HFF-Myc (cell line): ENCODE measurements around the gene CYP46A1.

Experiments used
- DNase-seq: peaks from one replicate; pipeline ENCODE4 v3.0.0-alpha.2; 2011; ENCODE audit warnings: low read depth; ENCODE audit errors: extremely low read depth
- H3K4me3 ChIP-seq: replicated peaks from 2 replicates; pipeline ENCODE4 v1.5.1; 2011; ENCODE audit warnings: low read depth, mild to moderate bottlenecking, control low read depth, low read length
- TF ChIP-seq, protein P1 (sequence below): IDR thresholded peaks from 2 replicates; pipeline ENCODE4 v1.5.1; 2012; ENCODE audit warnings: mild to moderate bottlenecking, low read depth, low read length, control low read depth; ENCODE audit errors: missing control alignments

CYP46A1 gene

DNA sequence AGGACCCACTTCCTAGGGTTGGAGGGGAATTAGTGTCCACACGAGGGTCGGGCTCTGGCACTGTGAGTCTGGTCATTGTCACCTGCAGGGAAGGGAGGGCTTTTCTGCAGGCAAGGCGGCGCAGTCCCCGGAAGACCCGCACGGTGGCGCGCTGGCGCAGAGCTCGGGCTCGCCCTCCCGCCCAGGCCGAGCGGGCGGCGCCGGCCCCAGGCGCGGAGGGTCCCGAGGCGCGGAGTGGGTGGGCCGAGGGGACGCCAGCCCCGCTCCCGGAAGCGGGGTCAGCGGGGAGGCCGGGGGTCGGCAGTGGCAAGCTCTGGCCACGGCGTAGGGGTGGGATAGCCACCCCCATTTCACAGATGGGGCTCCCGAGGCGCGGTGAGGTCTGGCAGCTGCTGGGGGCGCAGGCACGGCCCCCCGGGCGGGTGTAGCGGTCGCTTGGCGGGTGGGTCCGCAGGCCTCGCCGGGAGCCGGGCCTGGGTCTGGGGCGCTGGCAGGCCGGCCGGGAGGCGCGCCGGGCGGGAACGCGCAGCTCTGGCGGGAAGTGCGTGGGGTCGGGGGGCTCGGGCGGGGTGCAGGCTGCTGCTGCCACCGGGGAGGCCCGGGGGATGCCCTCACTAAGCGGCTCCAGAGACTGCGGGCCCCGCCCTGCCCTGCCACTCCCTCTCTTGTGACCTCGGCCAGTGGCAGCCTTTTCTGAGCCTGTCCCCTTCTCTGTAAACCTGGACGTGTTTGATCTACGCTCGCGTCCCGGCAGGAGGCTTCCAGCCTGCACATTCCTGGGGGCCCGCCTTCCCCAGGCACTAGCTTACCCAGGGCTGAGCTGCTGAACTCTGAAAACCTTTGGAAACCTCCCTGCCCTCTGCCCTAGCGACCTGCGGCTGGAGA lies 46.1 kb downstream of the CYP46A1 start:
- peak overlapping the region; percentile 32; the same call in 1 of the 2 replicates for H3K4me3 ChIP-seq
- TF ChIP-seq, protein P1, sequence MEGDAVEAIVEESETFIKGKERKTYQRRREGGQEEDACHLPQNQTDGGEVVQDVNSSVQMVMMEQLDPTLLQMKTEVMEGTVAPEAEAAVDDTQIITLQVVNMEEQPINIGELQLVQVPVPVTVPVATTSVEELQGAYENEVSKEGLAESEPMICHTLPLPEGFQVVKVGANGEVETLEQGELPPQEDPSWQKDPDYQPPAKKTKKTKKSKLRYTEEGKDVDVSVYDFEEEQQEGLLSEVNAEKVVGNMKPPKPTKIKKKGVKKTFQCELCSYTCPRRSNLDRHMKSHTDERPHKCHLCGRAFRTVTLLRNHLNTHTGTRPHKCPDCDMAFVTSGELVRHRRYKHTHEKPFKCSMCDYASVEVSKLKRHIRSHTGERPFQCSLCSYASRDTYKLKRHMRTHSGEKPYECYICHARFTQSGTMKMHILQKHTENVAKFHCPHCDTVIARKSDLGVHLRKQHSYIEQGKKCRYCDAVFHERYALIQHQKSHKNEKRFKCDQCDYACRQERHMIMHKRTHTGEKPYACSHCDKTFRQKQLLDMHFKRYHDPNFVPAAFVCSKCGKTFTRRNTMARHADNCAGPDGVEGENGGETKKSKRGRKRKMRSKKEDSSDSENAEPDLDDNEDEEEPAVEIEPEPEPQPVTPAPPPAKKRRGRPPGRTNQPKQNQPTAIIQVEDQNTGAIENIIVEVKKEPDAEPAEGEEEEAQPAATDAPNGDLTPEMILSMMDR, result peak; percentile 67
- no peak for DNase-seq

DNA sequence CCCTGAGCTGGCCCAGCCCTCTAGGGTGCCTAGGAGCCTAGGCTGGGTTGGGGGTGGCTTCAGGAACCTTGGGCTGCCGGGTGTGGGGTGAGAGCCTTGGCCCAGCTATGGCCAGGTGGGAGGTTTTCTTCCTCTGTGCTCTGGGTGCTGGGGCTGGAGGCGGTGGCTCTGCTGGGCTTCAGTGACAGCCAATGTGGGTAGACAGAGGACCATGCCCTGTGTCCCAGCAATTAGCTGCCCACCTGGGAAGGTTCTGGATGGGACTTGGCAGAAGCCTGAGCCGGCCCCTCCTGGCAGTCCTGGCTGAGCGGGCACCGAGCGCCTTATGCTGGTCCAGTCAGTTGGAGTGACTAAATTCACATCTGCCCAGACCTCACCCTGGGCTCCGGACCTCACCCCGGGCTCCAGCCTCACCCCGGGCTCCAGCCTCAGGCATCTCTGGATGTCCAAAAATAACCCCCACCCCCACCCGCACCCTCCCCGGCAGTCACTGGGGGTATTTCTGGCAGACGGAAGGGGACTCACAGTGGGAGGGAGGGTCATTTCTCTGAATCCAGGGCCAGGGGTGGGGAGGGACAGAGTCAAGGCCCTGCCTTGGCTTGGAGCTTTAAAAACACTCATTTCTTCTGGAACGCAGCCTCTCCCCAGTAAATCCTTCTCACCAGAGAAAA lies 46.9 kb downstream of the CYP46A1 start:
- DNase-seq, result no peak
- no peak overlapping the region for H3K4me3 ChIP-seq
- TF ChIP-seq, protein P1, result no peak

- DNase-seq, result no peak
- TF ChIP-seq, protein P1, result no peak
- no peak overlapping the region for H3K4me3 ChIP-seq
Measured at GRCh38 chr14:99731547-99732435, 47.7 kb downstream of the CYP46A1 start.

- TF ChIP-seq, protein P1, result no peak
Measured at GRCh38 chr14:99732436-99733210, 48.5 kb downstream of the CYP46A1 start.

DNA sequence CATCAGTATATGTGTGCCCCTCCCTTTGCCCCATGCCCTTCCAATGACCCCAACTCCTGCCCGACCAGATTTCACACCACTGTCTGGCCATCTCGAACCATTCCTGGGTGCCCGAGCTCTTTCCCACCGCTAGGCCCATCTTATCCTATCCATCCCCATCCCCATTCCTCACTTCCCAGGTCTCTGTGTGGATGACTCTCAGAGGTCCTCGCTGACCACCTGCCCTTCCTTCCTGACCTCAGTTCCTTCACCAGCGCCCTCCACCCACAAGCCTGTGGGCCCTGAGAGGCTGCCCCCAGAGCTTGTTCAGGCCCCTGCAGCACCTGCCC lies 49.1 kb downstream of the CYP46A1 start:
- no peak for DNase-seq
- no peak overlapping the region for H3K4me3 ChIP-seq
- TF ChIP-seq, protein P1, result no peak

More at GRCh38 chr14:99732436-99733210, 48.5 kb downstream of the CYP46A1 start:
- DNase-seq, result no peak
- no peak overlapping the region for H3K4me3 ChIP-seq
